Measurements from ENCODE around the gene SV2B.
"Not testable (repeated sequence)": the region's sequence is repeated elsewhere in the genome, so short reads cannot be mapped to it uniquely, and the experiment has no call there.

The SV2B gene

GRCh38 chr15:91316126-91316525 lies 216.1 kb downstream of the SV2B start:
- DNase-seq (ENCODE audit: low read depth), result no peak

DNA sequence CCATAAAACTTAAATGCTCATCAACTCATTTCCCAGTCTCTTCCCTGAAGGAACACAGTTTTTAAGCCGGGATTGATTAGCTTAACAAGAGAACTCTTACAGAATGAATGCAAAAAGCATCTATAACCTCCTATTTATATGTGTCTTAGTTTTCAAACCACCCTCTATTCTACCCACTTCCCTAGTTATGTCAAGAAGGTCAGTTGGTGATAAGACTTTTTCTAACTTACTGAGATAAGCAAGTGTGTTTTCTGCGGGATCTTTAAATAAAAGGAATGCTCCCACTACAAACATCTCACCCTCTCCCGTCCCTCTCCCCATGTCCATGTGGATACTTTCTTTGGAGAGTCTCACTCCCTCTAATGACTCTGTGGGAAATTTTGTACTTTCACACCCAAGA lies 218.5 kb downstream of the SV2B start:
- DNase-seq (ENCODE audit: low read depth), result no peak

DNA sequence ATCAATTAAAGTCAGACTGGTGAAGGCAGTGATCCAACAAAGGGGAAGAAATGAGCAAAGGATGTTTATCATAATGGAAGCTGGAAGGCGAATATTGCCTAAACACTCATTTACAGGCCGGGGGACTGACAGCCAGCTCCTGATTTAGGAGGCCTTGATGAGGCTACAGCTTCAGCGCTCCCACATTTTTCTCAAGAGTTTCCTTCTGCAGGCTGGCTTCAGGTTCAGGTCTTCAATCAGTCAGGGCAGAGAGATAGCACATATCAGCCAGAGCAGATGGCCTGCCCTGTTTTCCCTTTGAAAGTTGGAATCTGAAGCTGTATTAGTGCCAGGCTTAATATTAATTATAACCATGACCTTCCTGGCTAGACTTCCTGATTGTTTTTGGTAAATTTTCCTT lies 218.9 kb downstream of the SV2B start:
- DNase-seq (ENCODE audit: low read depth), result no peak

DNA sequence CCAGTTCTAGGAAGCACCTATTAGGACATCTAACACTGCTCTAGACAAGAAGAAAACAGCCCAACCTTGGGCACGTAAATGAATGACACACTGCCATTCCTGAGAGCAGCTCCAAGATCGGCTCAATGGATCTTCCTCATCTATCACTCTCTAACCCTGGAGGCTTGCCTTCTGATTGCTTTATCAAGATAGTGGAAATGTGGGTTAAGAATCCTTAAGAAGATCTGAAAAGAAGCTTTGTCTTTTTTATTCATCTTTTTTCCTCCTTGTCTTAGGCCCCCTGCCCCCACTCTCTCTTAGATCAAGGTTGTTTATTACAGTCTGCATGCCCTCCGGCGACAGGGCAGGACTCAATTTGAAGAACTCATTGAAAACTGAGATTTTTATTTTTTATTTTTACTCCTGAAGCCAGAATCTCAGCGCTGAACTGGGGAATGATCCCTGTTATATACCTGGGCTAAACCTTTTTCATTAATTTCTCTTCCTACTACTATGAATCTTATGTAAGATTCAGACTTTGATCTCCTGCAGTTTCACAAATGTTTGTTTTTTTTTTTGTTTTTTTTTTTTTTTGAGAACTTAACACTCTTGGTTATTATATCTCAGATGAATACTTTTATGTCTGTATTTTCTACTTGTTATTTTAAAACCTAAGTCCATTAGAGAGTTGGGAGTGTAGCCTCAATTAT lies 219.5 kb downstream of the SV2B start:
- DNase-seq (ENCODE audit: low read depth), result no peak

DNA sequence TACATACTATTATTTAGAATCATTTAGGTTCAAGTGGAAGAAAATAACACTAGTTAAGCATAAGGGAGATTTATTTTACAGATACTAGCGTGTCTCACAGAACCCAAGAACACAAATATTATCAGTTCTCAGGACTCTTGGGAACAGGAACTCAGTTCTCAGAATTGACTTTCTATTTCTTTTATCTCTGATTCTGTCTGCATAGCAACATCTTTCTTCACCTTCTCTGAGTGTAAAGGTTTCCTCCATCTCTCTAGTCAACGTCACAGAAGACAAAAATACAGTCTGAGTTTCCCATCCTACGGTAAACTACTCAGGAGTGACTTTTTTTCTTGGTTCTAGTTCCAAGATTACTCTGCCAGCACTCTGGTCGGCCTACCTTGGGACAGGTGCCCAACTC lies 220.0 kb downstream of the SV2B start:
- no peak for DNase-seq (ENCODE audit: low read depth)

DNA sequence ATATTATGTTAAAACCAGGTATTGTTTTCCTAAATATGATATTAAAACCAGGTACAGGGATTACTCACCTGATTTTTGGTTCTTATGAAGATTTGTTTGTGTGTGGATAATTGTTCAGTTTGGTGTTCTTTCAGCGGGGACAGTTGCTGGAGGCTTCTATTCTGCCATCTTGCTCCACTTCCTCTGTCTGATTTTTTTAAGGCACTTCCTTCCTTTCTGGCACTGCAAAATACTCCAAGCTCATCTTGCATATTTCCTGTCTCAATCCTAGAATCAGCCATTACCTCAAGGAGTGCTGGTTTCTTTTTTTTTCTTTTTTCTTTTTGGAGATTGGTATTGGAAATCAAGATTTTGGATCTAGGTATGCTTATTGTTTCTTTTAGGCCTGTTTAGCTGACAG lies 229.9 kb downstream of the SV2B start:
- DNase-seq (ENCODE audit: low read depth), result no peak

DNA sequence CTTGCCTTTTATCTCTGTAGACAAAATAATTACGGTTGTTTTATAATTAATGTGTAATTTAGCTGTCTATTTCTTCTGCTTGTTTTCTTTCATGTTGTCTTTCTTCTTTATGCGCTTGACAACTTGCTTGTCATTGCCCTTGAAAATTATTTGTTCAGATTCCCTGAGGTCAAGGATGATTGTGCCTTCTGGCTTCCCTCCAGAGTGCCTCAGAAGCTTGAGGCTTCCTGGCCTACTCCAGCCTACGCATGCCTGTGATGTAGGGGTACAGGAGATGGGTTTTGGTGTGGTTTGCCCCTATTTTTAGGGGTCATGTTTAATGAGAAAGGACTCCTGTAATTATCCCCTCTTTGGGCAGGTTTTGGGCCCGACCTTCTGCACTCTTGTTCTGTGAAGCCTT lies 231.5 kb downstream of the SV2B start:
- no peak for DNase-seq (ENCODE audit: low read depth)

GRCh38 chr15:91335702-91336101 lies 235.6 kb downstream of the SV2B start:
- no peak for DNase-seq (ENCODE audit: low read depth)

DNA sequence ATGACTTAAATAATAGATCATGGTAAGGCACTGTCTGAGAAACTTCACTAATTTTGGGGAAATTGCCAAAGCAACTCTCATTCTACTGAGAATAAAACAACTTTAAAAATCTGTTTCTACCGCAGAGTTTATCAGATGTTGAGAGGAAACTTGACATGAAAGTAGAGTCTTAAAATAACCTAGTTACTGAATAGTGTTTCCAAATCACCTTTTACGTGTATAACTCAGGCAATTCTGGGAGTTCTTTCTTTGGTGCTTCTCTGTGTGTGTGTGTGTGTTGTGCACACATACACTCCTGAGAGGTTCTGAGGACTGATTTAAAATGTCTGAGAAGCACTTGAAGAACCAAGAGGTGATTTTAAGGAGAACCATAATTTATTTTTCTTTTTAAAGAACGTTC lies 236.6 kb downstream of the SV2B start:
- DNase-seq (ENCODE audit: low read depth), result no peak

DNA sequence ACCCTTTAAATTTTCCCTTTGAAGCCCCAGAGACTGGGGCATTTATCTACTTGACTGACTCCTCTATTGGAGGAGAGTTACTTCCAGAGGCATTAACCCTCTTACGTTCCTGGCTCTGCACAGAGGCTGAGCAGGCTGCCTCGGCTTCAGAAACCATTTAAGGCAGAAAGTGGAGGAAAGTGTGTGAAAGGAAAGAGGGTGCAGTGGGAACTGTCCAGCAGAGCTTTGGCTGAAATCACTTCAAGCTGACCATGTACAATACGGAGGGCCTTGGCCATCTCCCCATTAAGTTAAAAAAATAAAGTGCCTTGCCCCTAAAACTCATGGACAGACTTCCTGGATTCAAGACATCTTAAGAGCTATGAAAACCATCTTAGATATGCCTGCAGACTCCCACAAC lies 238.7 kb downstream of the SV2B start:
- DNase-seq (ENCODE audit: low read depth), result no peak

GRCh38 chr15:91342097-91342496 lies 242.0 kb downstream of the SV2B start:
- DNase-seq (ENCODE audit: low read depth), result no peak

- DNase-seq (ENCODE audit: low read depth), result not testable (repeated sequence)
Measured at GRCh38 chr15:91344912-91345311, 244.9 kb downstream of the SV2B start.

DNA sequence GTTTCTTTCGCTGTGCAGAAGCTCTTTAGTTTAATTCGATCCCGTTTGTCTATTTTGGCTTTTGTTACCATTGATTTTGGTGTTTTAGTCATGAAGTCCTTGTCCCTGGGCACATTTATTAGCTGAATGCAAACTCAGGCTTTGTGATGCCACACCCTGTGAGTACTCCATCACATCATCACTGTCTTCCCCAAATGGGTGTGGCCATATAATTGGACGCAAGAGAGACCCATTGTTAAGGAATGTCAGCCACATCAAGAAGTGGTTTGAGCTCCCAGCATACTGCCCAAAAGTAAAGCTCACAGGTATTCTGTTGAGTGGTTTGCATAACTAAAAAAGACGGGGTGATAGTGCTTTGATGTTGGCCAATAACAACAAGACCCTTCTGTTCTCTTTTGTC lies 245.7 kb downstream of the SV2B start:
- no peak for DNase-seq (ENCODE audit: low read depth)

DNA sequence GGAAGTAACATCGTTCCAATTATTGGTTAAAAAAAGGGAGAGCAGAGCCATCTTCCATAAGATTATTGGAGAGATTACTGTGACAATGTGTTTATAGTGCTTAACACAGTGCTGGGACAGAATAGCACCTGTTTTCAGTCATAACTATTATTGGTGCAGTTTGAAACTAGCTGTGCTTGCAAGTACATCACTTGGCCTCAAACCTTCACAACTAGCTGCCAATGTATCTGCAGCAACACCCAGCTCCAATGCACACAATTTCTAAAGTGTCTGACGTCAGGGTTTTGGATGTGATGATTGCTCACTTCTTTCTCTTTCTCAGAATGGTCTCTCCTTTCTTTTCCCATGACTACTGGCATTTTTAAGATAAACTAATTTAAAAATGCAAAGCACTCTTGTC lies 246.2 kb downstream of the SV2B start:
- DNase-seq (ENCODE audit: low read depth), result no peak

- DNase-seq (ENCODE audit: low read depth), result no peak
Measured at GRCh38 chr15:91348752-91349500, 248.9 kb downstream of the SV2B start.
